Keratinocyte (primary cell): ENCODE data around the gene GBX2. TPM values are rescaled to one million over a fixed set of nuclear protein-coding genes. Genes with fewer than 3 reads are reported as not detected.

Experiments used
- DNase-seq: peaks from one replicate; pipeline ENCODE4 v3.0.0-alpha.2; 2011; ENCODE audit warnings: low read depth, missing footprints, low spot score
- FAIRE-seq: peaks from 2 replicates; lab custom pipeline; 2011; peaks lifted over from hg19 to GRCh38; lab: Jason Lieb, UNC
- H2AFZ ChIP-seq: 2 replicates; pipeline ENCODE4 v1.6.0; 2012; ENCODE audit warnings: low read length, control low read depth, inconsistent platforms; ENCODE audit not compliant: control insufficient read depth
- H3K27ac ChIP-seq: 2 replicates; pipeline ENCODE4 v1.5.1; 2011; ENCODE audit warnings: low read length; ENCODE audit not compliant: control insufficient read depth, insufficient read depth
- H3K27me3 ChIP-seq: 3 replicates; pipeline ENCODE4 v1.6.0; 2011; ENCODE audit warnings: low read length; ENCODE audit not compliant: control insufficient read depth, insufficient read depth; ENCODE audit errors: extremely low read depth
- H3K36me3 ChIP-seq, 2 experiments: 2 replicates in 1 of 2; 3 replicates in 1 of 2; pipeline ENCODE4 v1.5.1; 2011; ENCODE audit warnings: low read length in 2 of 2, mild to moderate bottlenecking in 1 of 2; ENCODE audit not compliant: control insufficient read depth in 2 of 2, insufficient read depth in 2 of 2; ENCODE audit errors: extremely low read depth in 1 of 2
- H3K4me1 ChIP-seq: 3 replicates; pipeline ENCODE4 v1.5.1; 2011; ENCODE audit warnings: low read length; ENCODE audit not compliant: control insufficient read depth, insufficient read depth; ENCODE audit errors: extremely low read depth
- H3K4me2 ChIP-seq: 3 replicates; pipeline ENCODE4 v1.6.0; 2011; ENCODE audit warnings: low read depth, low read length; ENCODE audit not compliant: control insufficient read depth, insufficient read depth; ENCODE audit errors: extremely low read depth
- H3K4me3 ChIP-seq, 3 experiments: fragments of 200-600 bp in 1 of 3; sonication (generic) in 1 of 3; 2 replicates in 2 of 3; 3 replicates in 1 of 3; pipeline ENCODE4 v1.5.1; 2011 to 2016; ENCODE audit warnings: low read length in 3 of 3, mild to moderate bottlenecking in 3 of 3, control low read depth in 2 of 3, inconsistent platforms in 1 of 3, low read depth in 1 of 3, mixed read lengths in 1 of 3, mixed run types in 1 of 3, moderate library complexity in 1 of 3; ENCODE audit not compliant: control insufficient read depth in 2 of 3, insufficient read depth in 2 of 3; ENCODE audit errors: extremely low read depth in 1 of 3
- H3K79me2 ChIP-seq: 2 replicates; pipeline ENCODE4 v1.6.0; 2012; ENCODE audit warnings: low read length; ENCODE audit not compliant: control insufficient read depth, insufficient read depth
- H3K9ac ChIP-seq: 3 replicates; pipeline ENCODE4 v1.6.0; 2011; ENCODE audit warnings: low read length; ENCODE audit not compliant: control insufficient read depth, insufficient read depth; ENCODE audit errors: extremely low read depth
- H3K9me1 ChIP-seq: 3 replicates; pipeline ENCODE4 v1.6.0; 2011; ENCODE audit warnings: low read length; ENCODE audit not compliant: control insufficient read depth, insufficient read depth; ENCODE audit errors: extremely low read depth
- H3K9me3 ChIP-seq: 2 replicates; pipeline ENCODE4 v1.5.1; 2012; ENCODE audit warnings: low read depth, low read length; ENCODE audit not compliant: control insufficient read depth
- H4K20me1 ChIP-seq: 3 replicates; pipeline ENCODE4 v1.6.0; 2011; ENCODE audit warnings: low read length; ENCODE audit not compliant: control insufficient read depth, insufficient read depth; ENCODE audit errors: extremely low read depth
- CTCF ChIP-seq, 3 experiments: IDR thresholded peaks in 1 of 3; conservative IDR thresholded peaks in 1 of 3; optimal IDR thresholded peaks in 1 of 3; 2 replicates in 2 of 3; 3 replicates in 1 of 3; pipeline versions ENCODE3 to v1.5.1; 2011; ENCODE audit warnings: low read length in 3 of 3, mild to moderate bottlenecking in 3 of 3, moderate library complexity in 2 of 3, control low read depth in 1 of 3, inconsistent platforms in 1 of 3; ENCODE audit not compliant: insufficient read depth in 2 of 3; ENCODE audit errors: extremely low read depth in 1 of 3
- EZH2 ChIP-seq: IDR thresholded peaks from one replicate; pipeline ENCODE4 v1.6.1; 2012; ENCODE audit warnings: inconsistent platforms, mild to moderate bottlenecking, low read length, moderate library complexity
- dilution Hi-C: fragments of 300-500 bp; cut with MboI; formaldehyde crosslinking; loops from one replicate; pipeline ENCODE4 v1.7.0; 2020; ENCODE audit warnings: low sequenced_read_pairs; ENCODE audit not compliant: extremely low pct_ligation_motif_present
- polyA plus RNA-seq, 5 experiments: library from polyadenylated mRNA; depleted of rRNA in 3 of 5; stranded (reverse) in 3 of 5; stranded (forward) in 1 of 5; unstranded in 1 of 5; fragments of >200 nt; gene quantifications; 1 replicate in 1 of 5; 2 replicates in 3 of 5; 3 replicates in 1 of 5; pipeline versions ENCODE4 v1.2.1 to v1.2.3, GENCODE V29; 2011 to 2012; ENCODE audit warnings: missing spikeins in 2 of 5, low read depth in 1 of 5, low replicate concordance in 1 of 5

The GBX2 gene
- polyA plus RNA-seq, 1 donor (not counting 4 experiments of a cell fraction or from before 2014, with no cell fraction given), result 0.17 TPM

- Histone ChIP-seq H4K20me1 (no peaks in the 10 kb centered on the region), H3K79me2 (no peaks in the 10 kb centered on the region), H3K4me2 (no peak overlapping the region), H3K27me3 (no peaks in the 10 kb centered on the region), H3K9ac (no peak overlapping the region), H3K4me1 (no peaks in the 10 kb centered on the region), H2AFZ (no peak overlapping the region), H3K27ac (no peak overlapping the region), H3K4me3 (no peak overlapping the region), H3K9me3 (no peaks in the 10 kb centered on the region), H3K9me1 (no peaks in the 10 kb centered on the region), H3K36me3 (peaks cover 0 to 3% of the 10 kb centered on the region in 2 experiments)
- DNase-seq, result no peak
- dilution Hi-C loops, result no loop called here
- no peak for FAIRE-seq
- no peak for TF ChIP-seq CTCF (optimal IDR thresholded peaks at IDR 0.05 in 1 of 3, IDR thresholded peaks at IDR 0.05 in 1 of 3, conservative IDR thresholded peaks at IDR 0.05 in 1 of 3; ENCODE audit: extremely low read depth in 1 of 3, insufficient read depth in 2 of 3, low read length in 3 of 3)
- no peak for TF ChIP-seq EZH2
These were observed 46.6 kb downstream of the GBX2 start for GRCh38 chr2:236121546-236121945.

DNA sequence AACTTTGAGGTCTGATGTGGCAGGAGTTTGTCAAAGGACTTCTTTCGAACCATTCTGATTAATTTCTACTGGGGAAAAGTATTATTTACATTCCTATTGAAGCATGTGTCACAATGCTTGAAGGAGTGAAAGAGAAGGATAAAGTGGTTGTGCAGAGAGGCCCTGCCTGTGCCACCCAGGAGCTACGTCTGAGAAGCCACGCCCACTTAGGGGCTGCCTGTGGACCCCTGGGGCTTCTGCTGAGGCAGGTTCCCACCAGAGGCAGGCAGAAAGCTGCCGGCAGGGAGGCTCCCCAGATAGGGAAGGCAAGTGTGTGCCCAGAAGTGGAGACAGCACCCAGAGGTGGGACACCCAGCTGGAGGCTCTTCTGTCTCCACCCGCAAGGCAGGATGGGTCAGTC, 47.4 kb downstream of the GBX2 start:
- no peak for FAIRE-seq

More for the DNA sequence above, 47.4 kb downstream of the GBX2 start:
- TF ChIP-seq EZH2 (no peak), CTCF (optimal IDR thresholded peaks at IDR 0.05 in 1 of 3, IDR thresholded peaks at IDR 0.05 in 1 of 3, conservative IDR thresholded peaks at IDR 0.05 in 1 of 3; ENCODE audit: extremely low read depth in 1 of 3, insufficient read depth in 2 of 3, low read length in 3 of 3) (no peak)
- Histone ChIP-seq H3K9ac (no peak overlapping the region), H2AFZ (no peak overlapping the region), H3K9me1 (no peaks in the 10 kb centered on the region), H3K27me3 (no peaks in the 10 kb centered on the region), H3K4me2 (no peak overlapping the region), H3K79me2 (no peaks in the 10 kb centered on the region), H3K4me3 (no peak overlapping the region), H3K27ac (no peak overlapping the region), H3K9me3 (no peaks in the 10 kb centered on the region), H4K20me1 (no peaks in the 10 kb centered on the region), H3K36me3 (peaks cover 0 to 3% of the 10 kb centered on the region in 2 experiments), H3K4me1 (no peaks in the 10 kb centered on the region)
- dilution Hi-C loops, result no loop called here
- no peak for DNase-seq
